CD4-positive, alpha-beta T cell (primary cell): ENCODE data around the gene KCND3. TPM values are rescaled to one million over a fixed set of nuclear protein-coding genes. Genes with fewer than 3 reads are reported as not detected.

Source experiments
- ATAC-seq: fragments of 200-7000 bp; cut with Tn5 transposase; one replicate; pipeline ENCODE4 v1.10.0; 2022; ENCODE audit warnings: mild to moderate bottlenecking; ENCODE audit not compliant: poor library complexity
- CTCF ChIA-PET: fragments of 350-600 bp; sonication (Branson Sonifier 250); formaldehyde crosslinking; loops from one replicate; lab custom pipeline; 2021; ENCODE audit warnings: antibody characterized with exemption, inconsistent platforms; lab: Charles Lee
- POLR2A ChIA-PET: fragments of 350-600 bp; sonication (Branson Sonifier 250); formaldehyde crosslinking; loops from one replicate; lab custom pipeline; 2021; ENCODE audit warnings: antibody characterized with exemption, inconsistent platforms; lab: Charles Lee
- DNase-seq, 14 experiments: peaks; one replicate each; pipeline ENCODE4 v3.0.0-alpha.2; 2013 to 2020; ENCODE audit warnings: mixed read lengths in 2 of 14
- H3K27ac ChIP-seq, 2 donors: one replicate each; pipeline versions ENCODE4 v1.5.1 to v1.7.0; 2013; ENCODE audit warnings: low read length in 2 of 2, low read depth in 1 of 2, mild to moderate bottlenecking in 1 of 2
- H3K27me3 ChIP-seq, 2 experiments: 1 replicate in 1 of 2; 2 replicates in 1 of 2; pipeline versions ENCODE4 v1.6.1 to v1.7.0; 2013; ENCODE audit warnings: low read length in 2 of 2, control low read depth in 1 of 2, mild to moderate bottlenecking in 1 of 2, moderate library complexity in 1 of 2; ENCODE audit not compliant: insufficient read depth in 2 of 2, control insufficient read depth in 1 of 2
- H3K36me3 ChIP-seq: one replicate; pipeline ENCODE4 v1.6.1; 2013; ENCODE audit warnings: low read length, control low read depth; ENCODE audit not compliant: insufficient read depth
- H3K4me1 ChIP-seq: one replicate; pipeline ENCODE4 v1.6.1; 2013; ENCODE audit warnings: low read length, control low read depth; ENCODE audit not compliant: insufficient read depth
- H3K4me3 ChIP-seq: one replicate; pipeline ENCODE4 v1.5.1; 2013; ENCODE audit warnings: mild to moderate bottlenecking, low read length, moderate library complexity
- H3K9me3 ChIP-seq, 2 experiments: 1 replicate in 1 of 2; 2 replicates in 1 of 2; pipeline versions ENCODE4 v1.6.1 to v1.7.0; 2013; ENCODE audit warnings: low read length in 2 of 2, mild to moderate bottlenecking in 2 of 2, control low read depth in 1 of 2, moderate library complexity in 1 of 2; ENCODE audit not compliant: control insufficient read depth in 1 of 2, insufficient read depth in 1 of 2
- H3K27ac Mint-ChIP-seq: one replicate; pipeline ENCODE4 v1.8.0; 2020; ENCODE audit warnings: mixed read lengths
- H3K27me3 Mint-ChIP-seq: one replicate; pipeline ENCODE4 v1.8.0; 2021; ENCODE audit warnings: mixed read lengths
- H3K36me3 Mint-ChIP-seq: one replicate; pipeline ENCODE4 v1.8.0; 2021; ENCODE audit warnings: low read depth, mixed read lengths
- H3K4me1 Mint-ChIP-seq: one replicate; pipeline ENCODE4 v1.8.0; 2021; ENCODE audit warnings: low read depth, mixed read lengths
- H3K4me3 Mint-ChIP-seq: one replicate; pipeline ENCODE4 v1.8.0; 2020; ENCODE audit warnings: mild to moderate bottlenecking, mixed read lengths
- H3K9me3 Mint-ChIP-seq: one replicate; pipeline ENCODE4 v1.8.0; 2020; ENCODE audit warnings: mixed read lengths
- intact Hi-C, 2 experiments: fragments of 100-400 bp; cut with DNase I in 1 of 2; cut with micrococcal nuclease in 1 of 2; formaldehyde crosslinking; loops; one replicate each; pipeline versions ENCODE4 v1.15.1 to v1.9.0; 2023 to 2025; cut with DNase I, micrococcal nuclease
- total RNA-seq, 174 experiments: library from RNA in 2 of 174; stranded (reverse) in 2 of 174; gene quantifications; one replicate each; pipeline ENCODE4 v1.2.3 and lab custom pipeline; 2021 to 2026
- TF ChIP-seq, protein P1 (sequence below): fragments of 200-600 bp; IDR thresholded peaks from one replicate; pipeline ENCODE4 v1.8.0; 2022; ENCODE audit warnings: antibody characterized with exemption, mild to moderate bottlenecking

KCND3 gene
- total RNA-seq, 2 experiments from 2014 or later = 0.05 TPM; not detected in 1

DNA sequence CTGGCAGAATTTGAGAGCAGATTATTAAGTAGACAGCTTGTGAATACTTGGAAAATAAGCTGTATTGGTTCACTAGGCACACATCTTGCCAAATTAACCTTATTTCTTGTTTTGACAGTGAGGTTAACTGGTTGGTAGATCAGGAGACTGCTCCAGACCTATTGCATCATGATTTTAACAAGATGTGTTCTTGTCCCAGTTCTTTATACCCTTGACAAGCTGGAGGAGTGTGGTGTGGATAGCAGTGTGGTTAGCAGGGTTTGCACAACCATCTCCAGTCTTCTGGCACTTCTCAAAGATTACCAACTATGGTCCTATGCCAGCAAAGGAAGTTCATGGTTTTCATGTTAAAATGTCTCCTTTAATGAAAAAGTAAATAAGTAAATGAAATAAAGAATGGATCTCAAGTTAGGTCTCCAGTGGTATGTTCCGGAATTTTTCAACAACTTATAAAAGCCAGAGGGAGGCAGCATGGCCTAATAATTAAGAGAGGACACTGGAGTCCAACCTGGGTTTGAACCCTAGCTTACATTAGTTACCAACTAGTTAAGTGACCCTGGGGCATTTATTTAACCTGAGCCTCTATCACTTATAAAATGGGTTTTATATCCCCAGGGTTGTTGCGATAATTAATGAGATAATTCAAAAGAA, 199.7 kb downstream of the KCND3 start:
- ATAC-seq (no peak), DNase-seq (no peak)
- Mint-ChIP-seq H3K4me3 (no peak overlapping the region), H3K27me3 (peaks cover 17% of the 10 kb centered on the region), H3K4me1 (no peaks in the 10 kb centered on the region), H3K9me3 (no peaks in the 10 kb centered on the region), H3K36me3 (no peaks in the 10 kb centered on the region), H3K27ac (no peak overlapping the region)
- no peaks in the 10 kb centered on the region for H3K27me3 ChIP-seq
- H3K36me3 ChIP-seq = no peaks in the 10 kb centered on the region
- POLR2A ChIA-PET = no interaction called here
- H3K4me1 ChIP-seq = no peaks in the 10 kb centered on the region
- H3K27ac ChIP-seq = no peak overlapping the region
- TF ChIP-seq, protein P1, sequence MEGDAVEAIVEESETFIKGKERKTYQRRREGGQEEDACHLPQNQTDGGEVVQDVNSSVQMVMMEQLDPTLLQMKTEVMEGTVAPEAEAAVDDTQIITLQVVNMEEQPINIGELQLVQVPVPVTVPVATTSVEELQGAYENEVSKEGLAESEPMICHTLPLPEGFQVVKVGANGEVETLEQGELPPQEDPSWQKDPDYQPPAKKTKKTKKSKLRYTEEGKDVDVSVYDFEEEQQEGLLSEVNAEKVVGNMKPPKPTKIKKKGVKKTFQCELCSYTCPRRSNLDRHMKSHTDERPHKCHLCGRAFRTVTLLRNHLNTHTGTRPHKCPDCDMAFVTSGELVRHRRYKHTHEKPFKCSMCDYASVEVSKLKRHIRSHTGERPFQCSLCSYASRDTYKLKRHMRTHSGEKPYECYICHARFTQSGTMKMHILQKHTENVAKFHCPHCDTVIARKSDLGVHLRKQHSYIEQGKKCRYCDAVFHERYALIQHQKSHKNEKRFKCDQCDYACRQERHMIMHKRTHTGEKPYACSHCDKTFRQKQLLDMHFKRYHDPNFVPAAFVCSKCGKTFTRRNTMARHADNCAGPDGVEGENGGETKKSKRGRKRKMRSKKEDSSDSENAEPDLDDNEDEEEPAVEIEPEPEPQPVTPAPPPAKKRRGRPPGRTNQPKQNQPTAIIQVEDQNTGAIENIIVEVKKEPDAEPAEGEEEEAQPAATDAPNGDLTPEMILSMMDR = no peak
- H3K9me3 ChIP-seq = no peaks in the 10 kb centered on the region
- CTCF ChIA-PET = interaction anchor here (1.4 kb wide), 1 partner anchor 281 kb away, joined by 3 read pairs; no protein-coding TSS in a partner anchor
- intact Hi-C loops = no loop called here
- H3K4me3 ChIP-seq = no peak overlapping the region

DNA sequence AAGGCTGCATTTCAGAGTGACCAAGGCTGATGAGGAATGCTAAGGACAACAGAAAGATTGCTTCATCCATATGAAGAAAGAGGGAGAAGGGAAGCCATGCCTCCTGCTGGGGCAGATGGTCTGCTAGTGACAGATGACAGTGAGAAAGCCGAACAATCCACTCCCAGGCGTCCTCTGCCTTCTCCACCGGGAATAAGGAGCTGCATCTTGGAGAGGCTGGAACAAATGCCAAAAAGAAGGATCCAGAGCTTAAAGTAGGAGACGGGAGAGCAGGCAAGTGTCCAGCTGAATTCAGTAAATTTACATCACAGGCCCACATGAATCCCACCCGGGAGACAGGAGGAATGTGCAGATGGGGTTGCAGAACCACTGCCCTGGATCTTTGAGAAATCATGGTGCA, 200.3 kb downstream of the KCND3 start:
- CTCF ChIA-PET = interaction anchor here (1.4 kb wide), 1 partner anchor 281 kb away, joined by 3 read pairs; no protein-coding TSS in a partner anchor
- Histone ChIP-seq H3K36me3 (no peaks in the 10 kb centered on the region), H3K9me3 (no peaks in the 10 kb centered on the region), H3K27me3 (no peaks in the 10 kb centered on the region), H3K4me1 (no peaks in the 10 kb centered on the region), H3K27ac (no peak overlapping the region), H3K4me3 (no peak overlapping the region)
- Mint-ChIP-seq H3K9me3 (no peaks in the 10 kb centered on the region), H3K27me3 (peaks cover 22% of the 10 kb centered on the region), H3K4me1 (no peaks in the 10 kb centered on the region), H3K27ac (no peak overlapping the region), H3K4me3 (no peak overlapping the region), H3K36me3 (no peaks in the 10 kb centered on the region)
- POLR2A ChIA-PET = no interaction called here
- TF ChIP-seq, protein P1 = no peak
- intact Hi-C loops = no loop called here
- ATAC-seq (no peak), DNase-seq (no peak)

DNA sequence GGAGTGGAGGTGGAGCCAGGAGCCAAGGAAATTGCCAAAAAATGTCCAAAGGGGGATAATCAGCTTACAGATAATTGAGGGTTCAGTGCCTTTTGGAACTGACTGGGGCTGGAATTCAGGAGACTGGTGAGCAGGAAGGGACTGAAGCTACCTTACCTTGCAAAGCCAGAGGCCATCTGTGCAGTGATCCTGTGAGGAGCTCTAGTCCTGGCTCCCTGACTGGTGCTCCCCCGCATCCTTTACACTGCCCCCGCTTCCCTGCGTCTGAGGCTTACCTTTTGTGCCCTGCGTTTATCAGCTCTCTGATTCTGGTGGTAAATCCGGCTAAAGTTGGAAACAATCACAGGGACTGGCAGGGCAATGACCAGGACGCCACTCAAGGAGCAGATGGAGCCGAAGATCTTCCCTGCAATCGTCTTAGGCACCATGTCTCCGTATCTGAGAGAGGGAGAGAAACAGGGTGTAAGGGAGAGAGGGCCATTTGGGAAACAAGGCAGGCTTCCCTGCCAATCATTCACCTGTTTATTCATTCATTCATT, 202.7 kb downstream of the KCND3 start:
- no peak overlapping the region for H3K27ac ChIP-seq
- no peaks in the 10 kb centered on the region for H3K27me3 ChIP-seq
- no peaks in the 10 kb centered on the region for H3K9me3 ChIP-seq
- DNase-seq (no peak), ATAC-seq (no peak)
- POLR2A ChIA-PET = no interaction called here
- Mint-ChIP-seq H3K27me3 (peaks cover 17% of the 10 kb centered on the region), H3K4me3 (no peak overlapping the region), H3K9me3 (no peaks in the 10 kb centered on the region), H3K4me1 (no peaks in the 10 kb centered on the region), H3K36me3 (no peaks in the 10 kb centered on the region), H3K27ac (no peak overlapping the region)
- no peak overlapping the region for H3K4me3 ChIP-seq
- CTCF ChIA-PET = no interaction called here
- intact Hi-C loops = no loop called here
- no peaks in the 10 kb centered on the region for H3K36me3 ChIP-seq
- no peaks in the 10 kb centered on the region for H3K4me1 ChIP-seq
- TF ChIP-seq, protein P1 = no peak
